Common myeloid progenitor, CD34-positive (primary cell): ENCODE measurements around the gene KRTAP19-5.

Experiments used
- CTCF ChIA-PET: fragments of 350-600 bp; sonication (Branson Sonifier 250); formaldehyde crosslinking; loops from one replicate; lab custom pipeline; 2021; ENCODE audit warnings: antibody characterized with exemption; lab: Charles Lee
- POLR2A ChIA-PET: fragments of 350-600 bp; sonication (Branson Sonifier 250); formaldehyde crosslinking; loops from one replicate; lab custom pipeline; 2021; ENCODE audit warnings: antibody characterized with exemption; lab: Charles Lee
- DNase-seq, 3 donors: peaks; one replicate each; pipeline versions ENCODE4 v3.0.0 to v3.0.0-alpha.2; 2013
- H3K27ac ChIP-seq, 2 experiments: 1 replicate in 1 of 2; 2 replicates in 1 of 2; pipeline ENCODE4 v1.7.0; 2013; ENCODE audit warnings: inconsistent platforms in 2 of 2, low read length in 2 of 2, mild to moderate bottlenecking in 2 of 2, low read depth in 1 of 2, moderate library complexity in 1 of 2; ENCODE audit not compliant: severe bottlenecking in 2 of 2, insufficient read depth in 1 of 2, poor library complexity in 1 of 2
- H3K27me3 ChIP-seq, 5 experiments: replicated peaks in 2 of 5; 1 replicate in 3 of 5; 2 replicates in 2 of 5; pipeline versions ENCODE4 v1.6.1 to v1.7.0; 2013; ENCODE audit warnings: low read length in 4 of 5, mild to moderate bottlenecking in 2 of 5, moderate library complexity in 2 of 5, inconsistent platforms in 1 of 5; ENCODE audit not compliant: insufficient read depth in 5 of 5, control insufficient read depth in 4 of 5
- H3K36me3 ChIP-seq, 4 experiments: 1 replicate in 2 of 4; 2 replicates in 2 of 4; pipeline versions ENCODE4 v1.6.1 to v1.7.0; 2013; ENCODE audit warnings: low read length in 3 of 4, control low read depth in 1 of 4, mild to moderate bottlenecking in 1 of 4; ENCODE audit not compliant: control insufficient read depth in 4 of 4, insufficient read depth in 4 of 4
- H3K4me1 ChIP-seq, 4 experiments: 1 replicate in 3 of 4; 2 replicates in 1 of 4; pipeline versions ENCODE4 v1.6.1 to v1.7.1; 2013; ENCODE audit warnings: low read length in 3 of 4, mild to moderate bottlenecking in 3 of 4, control low read depth in 1 of 4, inconsistent platforms in 1 of 4, moderate library complexity in 1 of 4; ENCODE audit not compliant: control insufficient read depth in 4 of 4, insufficient read depth in 4 of 4; ENCODE audit errors: control extremely low read depth in 1 of 4
- H3K4me3 ChIP-seq, 7 experiments: 1 replicate in 4 of 7; 2 replicates in 3 of 7; pipeline versions ENCODE4 v1.5.1 to v1.7.0; 2013; ENCODE audit warnings: mild to moderate bottlenecking in 7 of 7, low read length in 6 of 7, moderate library complexity in 6 of 7, inconsistent platforms in 2 of 7, low read depth in 2 of 7, control low read depth in 1 of 7; ENCODE audit not compliant: insufficient read depth in 4 of 7, control insufficient read depth in 1 of 7; ENCODE audit errors: extremely low read depth in 1 of 7
- H3K9me3 ChIP-seq, 5 experiments: 1 replicate in 4 of 5; 2 replicates in 1 of 5; pipeline versions ENCODE4 v1.6.1 to v1.7.1; 2013; ENCODE audit warnings: low read length in 4 of 5, mild to moderate bottlenecking in 2 of 5, inconsistent platforms in 1 of 5, low read depth in 1 of 5, moderate library complexity in 1 of 5; ENCODE audit not compliant: control insufficient read depth in 4 of 5, insufficient read depth in 2 of 5; ENCODE audit errors: control extremely low read depth in 1 of 5
- WGBS: methylation state at CpG from one replicate; pipeline ENCODE4 v1.1.5; 2013; ENCODE audit not compliant: insufficient coverage; 5-methylcytosine and 5-hydroxymethylcytosine counted together

KRTAP19-5 gene

DNA sequence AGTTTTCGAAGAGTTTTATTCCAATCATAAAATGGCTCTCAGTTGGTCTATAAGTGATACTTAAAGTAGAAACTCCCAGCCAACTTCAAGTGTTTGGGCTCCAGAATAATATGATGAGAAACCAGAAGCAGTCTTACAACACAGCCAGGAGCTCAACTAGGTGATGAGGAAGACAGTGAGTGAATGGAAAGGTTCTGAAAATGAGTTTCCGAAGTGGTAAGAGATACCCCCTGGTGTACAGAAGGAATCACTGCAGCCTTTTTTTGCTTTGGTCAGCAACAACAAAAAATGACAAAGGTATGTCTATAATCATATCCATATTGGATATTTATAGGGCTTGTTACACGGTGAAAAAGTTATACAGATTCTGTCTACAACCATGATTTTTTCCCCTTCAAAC, 38.2 kb downstream of the KRTAP19-5 start:
- POLR2A ChIA-PET: no interaction called here
- H3K36me3 ChIP-seq: no peaks in the 10 kb centered on the region
- H3K9me3 ChIP-seq: no peaks in the 10 kb centered on the region
- CTCF ChIA-PET: no interaction called here
- H3K4me1 ChIP-seq: no peaks in the 10 kb centered on the region
- no peaks in the 10 kb centered on the region for H3K27me3 ChIP-seq
- WGBS: no CpG with 5 or more reads among the region's 3 CpGs
- no peak overlapping the region for H3K4me3 ChIP-seq
- no peak for DNase-seq
- H3K27ac ChIP-seq: no peak overlapping the region
